ENCODE data around the gene KCNMB3. TPM values are rescaled to one million over a fixed set of nuclear protein-coding genes. Genes with fewer than 3 reads are reported as not detected.
"Not testable (repeated sequence)": the region's sequence is repeated elsewhere in the genome, so short reads cannot be mapped to it uniquely, and the experiment has no call there.

The KCNMB3 gene
- total RNA-seq, 1 donor: 1.8 TPM

DNA sequence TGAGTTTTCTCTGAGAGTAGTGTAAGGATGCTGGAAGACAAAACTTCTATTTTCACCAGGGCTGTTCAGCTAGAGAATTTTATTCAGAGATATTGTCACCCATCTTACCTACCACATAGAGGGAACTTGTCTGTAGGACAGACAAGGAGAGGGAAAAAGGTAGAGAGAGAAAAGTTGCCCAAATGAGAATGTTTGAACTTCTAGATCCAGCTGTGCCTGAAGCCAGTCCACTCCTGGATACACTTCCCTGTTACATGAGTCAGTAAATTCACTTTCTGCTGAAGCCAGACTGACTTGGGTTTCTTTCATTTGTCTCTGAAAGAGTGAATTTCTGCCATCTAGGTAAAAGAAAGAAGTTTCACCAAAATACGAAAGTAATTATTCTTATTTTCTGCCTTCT is 27.2 kb upstream of the KCNMB3 start:
- Histone ChIP-seq H3K4me1 (ENCODE audit: insufficient read depth, low read length) (no peaks in the 10 kb centered on the region), H3K36me3 (ENCODE audit: insufficient read depth, low read length) (no peaks in the 10 kb centered on the region), H3K4me2 (ENCODE audit: insufficient read depth, low read length) (no peak overlapping the region), H3K79me2 (ENCODE audit: insufficient read depth, low read length) (no peaks in the 10 kb centered on the region), H4K20me1 (ENCODE audit: insufficient read depth, low read length) (no peaks in the 10 kb centered on the region), H3K27ac (ENCODE audit: low read depth, low read length) (no peak overlapping the region), H3K4me3 (ENCODE audit: insufficient read depth, low read length) (no peak overlapping the region), H3K9me3 (ENCODE audit: low read depth, low read length) (no peaks in the 10 kb centered on the region), H2AFZ (ENCODE audit: low read length) (no peak overlapping the region), H3K27me3 (ENCODE audit: insufficient read depth, low read length) (no peaks in the 10 kb centered on the region)
- no peak for TF ChIP-seq CTCF (IDR thresholded peaks at IDR 0.05; ENCODE audit: extremely low read depth, low read depth, low read length)
- no peak for DNase-seq (ENCODE audit: insufficient read length, low spot score, missing footprints)

DNA sequence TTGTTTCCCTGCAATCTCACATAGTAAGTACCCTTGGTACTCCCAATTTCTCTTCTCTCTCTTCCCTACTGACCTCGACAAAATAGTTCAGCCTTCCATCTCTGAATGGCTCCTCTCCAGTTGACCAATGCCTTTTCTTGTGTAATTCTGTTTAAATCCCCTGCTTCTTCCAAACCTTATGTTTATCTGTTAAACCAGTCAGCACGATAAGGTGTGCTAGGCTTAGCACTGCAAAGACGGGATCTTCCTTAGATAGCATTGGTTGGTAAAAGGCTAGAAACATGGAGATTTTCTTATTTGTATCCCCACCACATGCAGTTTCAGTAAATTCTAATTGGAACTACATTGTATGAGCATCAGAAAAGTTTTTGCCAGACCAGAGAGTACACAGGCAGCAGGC is 25.8 kb upstream of the KCNMB3 start:
- Histone ChIP-seq H3K27ac (ENCODE audit: low read depth, low read length) (no peak overlapping the region), H3K27me3 (ENCODE audit: insufficient read depth, low read length) (no peaks in the 10 kb centered on the region), H3K36me3 (ENCODE audit: insufficient read depth, low read length) (no peaks in the 10 kb centered on the region), H2AFZ (ENCODE audit: low read length) (no peak overlapping the region), H3K4me3 (ENCODE audit: insufficient read depth, low read length) (no peak overlapping the region), H4K20me1 (ENCODE audit: insufficient read depth, low read length) (no peaks in the 10 kb centered on the region), H3K9me3 (ENCODE audit: low read depth, low read length) (no peaks in the 10 kb centered on the region), H3K4me1 (ENCODE audit: insufficient read depth, low read length) (no peaks in the 10 kb centered on the region), H3K4me2 (ENCODE audit: insufficient read depth, low read length) (no peak overlapping the region), H3K79me2 (ENCODE audit: insufficient read depth, low read length) (no peaks in the 10 kb centered on the region)
- no peak for DNase-seq (ENCODE audit: insufficient read length, low spot score, missing footprints)
- TF ChIP-seq CTCF (IDR thresholded peaks at IDR 0.05; ENCODE audit: extremely low read depth, low read depth, low read length): no peak

DNA sequence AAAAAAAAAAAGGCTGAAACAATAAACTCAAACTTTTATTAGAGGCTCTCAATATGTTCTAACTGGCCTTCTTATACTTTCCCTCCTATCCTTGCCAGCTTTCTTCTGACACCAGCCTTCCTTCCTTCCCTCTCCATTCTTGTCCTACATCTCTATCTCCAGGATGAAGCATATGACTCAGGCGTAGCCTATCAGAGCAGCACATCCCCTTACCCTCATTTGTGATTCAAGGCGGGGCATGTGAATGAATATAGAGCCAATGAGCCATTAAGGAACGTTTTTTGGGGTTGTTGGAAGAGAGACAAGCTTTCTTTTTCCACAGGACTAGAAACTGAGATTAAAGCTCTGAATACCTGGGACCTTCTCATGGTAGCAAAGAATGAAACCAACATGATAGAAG is 25.1 kb upstream of the KCNMB3 start:
- Histone ChIP-seq H3K4me2 (ENCODE audit: insufficient read depth, low read length) (no peak overlapping the region), H3K27ac (ENCODE audit: low read depth, low read length) (no peak overlapping the region), H3K79me2 (ENCODE audit: insufficient read depth, low read length) (no peaks in the 10 kb centered on the region), H2AFZ (ENCODE audit: low read length) (no peak overlapping the region), H3K36me3 (ENCODE audit: insufficient read depth, low read length) (no peaks in the 10 kb centered on the region), H3K27me3 (ENCODE audit: insufficient read depth, low read length) (no peaks in the 10 kb centered on the region), H3K9me3 (ENCODE audit: low read depth, low read length) (no peaks in the 10 kb centered on the region), H4K20me1 (ENCODE audit: insufficient read depth, low read length) (no peaks in the 10 kb centered on the region), H3K4me1 (ENCODE audit: insufficient read depth, low read length) (no peaks in the 10 kb centered on the region), H3K4me3 (ENCODE audit: insufficient read depth, low read length) (no peak overlapping the region)
- no peak for TF ChIP-seq CTCF (IDR thresholded peaks at IDR 0.05; ENCODE audit: extremely low read depth, low read depth, low read length)
- no peak for DNase-seq (ENCODE audit: insufficient read length, low spot score, missing footprints)

DNA sequence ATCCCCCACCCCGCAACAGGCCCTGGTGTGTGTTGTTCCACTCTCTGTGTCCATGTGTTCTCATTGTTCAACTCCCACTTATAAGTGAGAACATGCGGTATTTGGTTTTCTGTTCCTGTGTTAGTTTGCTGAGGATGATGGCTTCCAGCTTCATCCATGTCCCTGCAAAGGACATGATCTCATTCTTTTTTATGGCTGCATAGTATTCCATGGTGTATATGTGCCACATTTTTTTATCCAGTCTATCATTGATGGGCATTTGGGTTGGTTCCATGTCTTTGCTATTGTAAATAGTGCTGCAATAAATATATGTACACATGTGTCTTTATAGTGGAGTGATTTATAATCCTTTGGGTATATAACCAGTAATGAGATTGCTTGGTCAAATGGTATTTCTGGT is 23.5 kb upstream of the KCNMB3 start:
- not testable (repeated sequence) for H3K27ac ChIP-seq (ENCODE audit: low read depth, low read length); H3K36me3 ChIP-seq (ENCODE audit: insufficient read depth, low read length); H3K79me2 ChIP-seq (ENCODE audit: insufficient read depth, low read length); H2AFZ ChIP-seq (ENCODE audit: low read length); H3K4me1 ChIP-seq (ENCODE audit: insufficient read depth, low read length); H3K9me3 ChIP-seq (ENCODE audit: low read depth, low read length); H3K4me2 ChIP-seq (ENCODE audit: insufficient read depth, low read length); DNase-seq (ENCODE audit: insufficient read length, low spot score, missing footprints); H3K27me3 ChIP-seq (ENCODE audit: insufficient read depth, low read length); H4K20me1 ChIP-seq (ENCODE audit: insufficient read depth, low read length); H3K4me3 ChIP-seq (ENCODE audit: insufficient read depth, low read length)

DNA sequence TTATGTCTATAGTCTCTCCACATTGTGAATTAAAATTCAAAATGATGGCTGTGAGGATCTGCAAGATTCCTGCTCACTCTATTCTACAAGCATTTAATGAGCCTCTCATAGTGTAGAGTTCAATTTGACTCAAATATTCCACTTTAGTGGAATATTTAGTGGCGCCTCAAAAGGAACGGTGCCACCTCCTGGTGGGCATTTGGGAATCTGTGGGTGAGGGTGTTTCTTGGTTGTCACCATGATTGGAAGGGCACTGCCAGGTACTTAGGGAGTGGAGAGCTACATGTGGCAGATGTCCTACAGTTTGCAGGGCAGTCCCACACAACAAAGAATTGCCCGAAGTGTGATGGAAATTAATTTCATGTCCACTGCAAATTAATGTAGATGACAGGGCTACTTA is 21.5 kb upstream of the KCNMB3 start:
- H4K20me1 ChIP-seq (ENCODE audit: insufficient read depth, low read length): no peaks in the 10 kb centered on the region
- no peak overlapping the region for H3K27ac ChIP-seq (ENCODE audit: low read depth, low read length)
- no peak overlapping the region for H3K4me3 ChIP-seq (ENCODE audit: insufficient read depth, low read length)
- H3K4me2 ChIP-seq (ENCODE audit: insufficient read depth, low read length): no peak overlapping the region
- H3K27me3 ChIP-seq (ENCODE audit: insufficient read depth, low read length): no peaks in the 10 kb centered on the region
- peak; percentile 36 for TF ChIP-seq CTCF (IDR thresholded peaks at IDR 0.05; ENCODE audit: extremely low read depth, low read depth, low read length)
- H3K36me3 ChIP-seq (ENCODE audit: insufficient read depth, low read length): no peaks in the 10 kb centered on the region
- no peaks in the 10 kb centered on the region for H3K79me2 ChIP-seq (ENCODE audit: insufficient read depth, low read length)
- H3K9me3 ChIP-seq (ENCODE audit: low read depth, low read length): no peaks in the 10 kb centered on the region
- H3K4me1 ChIP-seq (ENCODE audit: insufficient read depth, low read length): no peaks in the 10 kb centered on the region
- H2AFZ ChIP-seq (ENCODE audit: low read length): no peak overlapping the region
- no peak for DNase-seq (ENCODE audit: insufficient read length, low spot score, missing footprints)
